Retinal pigment epithelial cell (primary cell): ENCODE results near the gene RHBDF2.

ENCODE experiments used
- DNase-seq: peaks from one replicate; pipeline ENCODE4 v3.0.0-alpha.2; 2010; ENCODE audit warnings: low read depth
- H3K4me3 ChIP-seq: 2 replicates; pipeline ENCODE4 v1.5.1; 2011; ENCODE audit warnings: mild to moderate bottlenecking, low read length, control low read depth, moderate library complexity
- TF ChIP-seq, protein P1 (sequence below): conservative IDR thresholded peaks from 2 replicates; pipeline ENCODE4 v1.5.1; 2011; ENCODE audit warnings: low read depth, low read length, control low read depth, inconsistent platforms

RHBDF2 gene

DNA sequence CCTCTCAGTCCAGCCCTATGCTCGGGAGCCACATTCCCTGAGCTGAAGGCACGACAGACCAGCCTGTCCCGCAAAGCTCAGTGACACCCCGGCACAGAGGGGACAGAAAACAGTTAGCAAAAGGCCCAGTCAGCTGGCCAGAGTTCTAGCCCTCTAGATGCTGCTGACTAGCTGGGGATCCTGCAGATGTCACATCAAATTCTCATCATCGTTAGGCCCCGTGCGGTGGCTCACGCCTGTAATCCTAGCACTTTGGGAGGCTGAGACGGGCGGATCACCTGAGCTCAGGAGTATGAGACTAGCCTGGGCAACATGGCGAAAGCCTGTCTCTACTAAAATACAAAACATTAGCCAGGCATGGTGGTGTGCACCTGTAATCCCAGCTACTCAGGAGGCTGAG, 65.5 kb downstream of the RHBDF2 start:
- no peak overlapping the region for H3K4me3 ChIP-seq
- TF ChIP-seq, protein P1, sequence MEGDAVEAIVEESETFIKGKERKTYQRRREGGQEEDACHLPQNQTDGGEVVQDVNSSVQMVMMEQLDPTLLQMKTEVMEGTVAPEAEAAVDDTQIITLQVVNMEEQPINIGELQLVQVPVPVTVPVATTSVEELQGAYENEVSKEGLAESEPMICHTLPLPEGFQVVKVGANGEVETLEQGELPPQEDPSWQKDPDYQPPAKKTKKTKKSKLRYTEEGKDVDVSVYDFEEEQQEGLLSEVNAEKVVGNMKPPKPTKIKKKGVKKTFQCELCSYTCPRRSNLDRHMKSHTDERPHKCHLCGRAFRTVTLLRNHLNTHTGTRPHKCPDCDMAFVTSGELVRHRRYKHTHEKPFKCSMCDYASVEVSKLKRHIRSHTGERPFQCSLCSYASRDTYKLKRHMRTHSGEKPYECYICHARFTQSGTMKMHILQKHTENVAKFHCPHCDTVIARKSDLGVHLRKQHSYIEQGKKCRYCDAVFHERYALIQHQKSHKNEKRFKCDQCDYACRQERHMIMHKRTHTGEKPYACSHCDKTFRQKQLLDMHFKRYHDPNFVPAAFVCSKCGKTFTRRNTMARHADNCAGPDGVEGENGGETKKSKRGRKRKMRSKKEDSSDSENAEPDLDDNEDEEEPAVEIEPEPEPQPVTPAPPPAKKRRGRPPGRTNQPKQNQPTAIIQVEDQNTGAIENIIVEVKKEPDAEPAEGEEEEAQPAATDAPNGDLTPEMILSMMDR: no peak
- no peak for DNase-seq

DNA sequence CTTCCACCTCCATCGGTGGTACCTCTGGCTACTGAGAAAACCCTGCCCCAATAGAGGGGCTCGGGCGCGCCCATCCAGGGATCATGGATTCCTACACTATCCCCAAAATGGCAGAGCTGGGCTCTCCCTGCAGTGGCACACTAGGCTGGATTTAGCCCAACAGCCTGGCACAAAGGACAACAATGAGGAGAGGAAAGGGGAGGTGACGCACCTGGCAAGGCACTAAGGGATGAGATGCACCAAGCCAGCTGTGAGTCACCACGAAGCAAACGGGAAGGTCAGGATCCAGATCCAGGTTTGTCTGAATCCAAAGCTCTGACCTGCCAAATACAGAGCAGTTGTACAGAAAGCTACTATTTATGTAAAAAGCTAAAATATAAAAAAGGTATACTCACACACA, 66.4 kb downstream of the RHBDF2 start:
- no peak overlapping the region for H3K4me3 ChIP-seq
- no peak for DNase-seq
- TF ChIP-seq, protein P1: no peak

DNA sequence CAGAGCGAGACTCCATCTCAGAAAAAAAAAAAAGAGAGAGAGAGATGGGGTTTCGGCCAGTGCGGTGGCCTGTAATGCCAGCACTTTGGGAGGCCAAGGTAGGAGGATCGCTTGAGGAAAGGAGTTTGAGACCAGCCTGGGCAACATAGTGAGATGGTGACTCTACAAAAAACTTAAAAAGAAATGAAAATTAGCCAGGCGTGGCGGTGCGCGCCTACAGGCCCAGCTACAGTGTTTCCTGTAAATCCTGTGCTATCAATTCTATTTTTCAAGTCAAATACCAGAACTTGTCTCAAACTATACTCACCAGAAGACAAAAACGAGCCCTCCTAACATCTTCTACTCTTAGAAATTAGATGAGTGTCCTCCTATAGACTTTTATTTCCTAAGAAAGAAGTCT, 67.5 kb downstream of the RHBDF2 start:
- TF ChIP-seq, protein P1: no peak
- H3K4me3 ChIP-seq: no peak overlapping the region
- DNase-seq: no peak

DNA sequence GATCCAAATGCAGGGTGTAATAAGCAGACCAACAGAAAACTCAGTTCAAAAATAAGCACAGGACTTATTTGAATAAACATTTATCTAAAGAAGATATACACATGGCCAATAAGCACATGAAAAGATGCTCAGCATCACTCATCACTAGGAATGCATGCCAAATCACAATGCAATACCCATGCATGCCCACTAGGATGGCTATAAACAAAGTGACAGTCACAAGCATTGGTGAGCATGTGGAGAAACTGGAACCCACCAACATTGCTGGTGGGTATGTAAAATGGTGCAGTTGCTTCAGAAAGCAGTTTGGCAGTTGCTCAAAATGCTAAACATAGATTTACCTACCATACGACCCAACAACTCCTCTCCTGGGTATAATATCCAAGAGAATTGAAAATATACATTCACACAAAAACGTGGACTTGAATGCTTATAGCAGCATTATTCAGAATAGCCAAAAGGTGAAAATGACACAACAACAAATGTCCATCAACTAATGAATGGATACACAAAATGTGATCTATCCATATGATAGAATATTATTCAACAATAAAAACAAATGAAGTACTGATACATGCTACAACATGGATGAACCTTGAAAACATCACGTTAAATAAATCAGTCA, 68.4 kb downstream of the RHBDF2 start:
- no peak for DNase-seq
- H3K4me3 ChIP-seq: no peak overlapping the region
- TF ChIP-seq, protein P1: peak; percentile 45

- no peak for DNase-seq
- H3K4me3 ChIP-seq: no peak overlapping the region
- TF ChIP-seq, protein P1: no peak
Measured at GRCh38 chr17:76432004-76432403, 69.2 kb downstream of the RHBDF2 start.

GRCh38 chr17:76431509-76431908, 69.7 kb downstream of the RHBDF2 start:
- no peak overlapping the region for H3K4me3 ChIP-seq
- no peak for DNase-seq
- TF ChIP-seq, protein P1: no peak

DNA sequence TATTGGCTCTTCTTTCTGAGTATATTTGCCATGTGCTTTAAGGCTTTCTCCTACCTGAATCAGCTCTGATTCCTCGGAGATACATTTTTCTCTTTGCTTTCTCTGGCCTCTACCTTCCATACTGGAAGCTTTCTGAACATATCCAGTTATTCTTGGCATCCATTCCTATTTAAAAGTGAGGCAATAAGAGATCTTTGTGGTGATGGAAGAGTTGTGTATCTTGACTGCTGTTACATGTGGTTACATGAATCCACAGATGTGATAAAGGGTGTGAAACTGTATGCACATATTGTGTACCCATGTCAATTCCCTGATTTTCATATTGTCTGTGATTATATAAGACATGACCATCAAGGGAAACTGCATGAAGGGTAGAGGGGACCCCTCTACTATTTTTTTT, 72.7 kb downstream of the RHBDF2 start:
- TF ChIP-seq, protein P1: no peak
- no peak for DNase-seq
- no peak overlapping the region for H3K4me3 ChIP-seq
